HG02885 (cell line): Measurements from ENCODE around the gene PCDHB10.
"Not testable (repeated sequence)": the region's sequence is repeated elsewhere in the genome, so short reads cannot be mapped to it uniquely, and the experiment has no call there.

Source experiments
- ATAC-seq: cut with Tn5 transposase; IDR thresholded peaks from one replicate; pipeline ENCODE4 v1.9.1; 2021; ENCODE audit warnings: mild to moderate bottlenecking; ENCODE audit not compliant: unreplicated experiment, poor library complexity

PCDHB10 gene

DNA sequence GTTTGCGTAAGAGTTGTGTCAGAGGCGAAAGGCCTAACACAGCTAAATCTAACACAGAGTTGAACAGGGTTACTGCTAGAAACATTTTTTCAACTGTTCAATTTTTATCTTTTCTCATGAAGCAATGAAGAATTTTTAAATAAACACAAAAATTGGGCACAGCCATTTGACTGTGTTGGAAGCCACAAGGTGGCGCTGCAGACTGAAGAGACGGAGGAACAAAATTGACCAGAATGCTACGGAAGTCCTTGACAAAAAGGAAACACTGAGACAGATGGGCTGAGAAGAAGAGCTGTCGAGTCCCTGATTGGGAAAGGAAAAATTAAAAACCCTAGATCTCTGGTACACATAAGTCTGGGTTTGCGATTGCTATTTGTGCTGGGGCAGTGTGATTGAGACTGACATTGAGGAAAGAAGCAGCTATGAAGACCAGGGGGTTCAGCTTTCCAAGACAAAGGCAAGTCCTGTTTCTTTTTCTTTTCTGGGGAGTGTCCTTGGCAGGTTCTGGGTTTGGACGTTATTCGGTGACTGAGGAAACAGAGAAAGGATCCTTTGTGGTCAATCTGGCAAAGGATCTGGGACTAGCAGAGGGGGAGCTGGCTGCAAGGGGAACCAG is 5.1 kb upstream of the PCDHB10 start, which contains the start of gene PCDHB9:
TSS of gene PCDHB9 (plus strand) at position 265 of the 616 bp plus-strand sequence. CDS start at position 423, 158 bp downstream.
- no peak for ATAC-seq

DNA sequence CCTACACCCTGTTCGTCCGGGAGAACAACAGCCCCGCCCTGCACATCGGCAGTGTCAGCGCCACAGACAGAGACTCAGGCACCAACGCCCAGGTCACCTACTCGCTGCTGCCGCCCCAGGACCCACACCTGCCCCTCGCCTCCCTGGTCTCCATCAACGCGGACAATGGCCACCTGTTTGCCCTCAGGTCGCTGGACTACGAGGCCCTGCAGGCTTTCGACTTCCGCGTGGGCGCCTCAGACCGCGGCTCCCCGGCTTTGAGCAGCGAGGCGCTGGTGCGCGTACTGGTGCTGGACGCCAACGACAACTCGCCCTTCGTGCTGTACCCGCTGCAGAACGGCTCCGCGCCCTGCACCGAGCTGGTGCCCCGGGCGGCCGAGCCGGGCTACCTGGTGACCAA is 3.5 kb upstream of the PCDHB10 start:
- ATAC-seq = not testable (repeated sequence)

DNA sequence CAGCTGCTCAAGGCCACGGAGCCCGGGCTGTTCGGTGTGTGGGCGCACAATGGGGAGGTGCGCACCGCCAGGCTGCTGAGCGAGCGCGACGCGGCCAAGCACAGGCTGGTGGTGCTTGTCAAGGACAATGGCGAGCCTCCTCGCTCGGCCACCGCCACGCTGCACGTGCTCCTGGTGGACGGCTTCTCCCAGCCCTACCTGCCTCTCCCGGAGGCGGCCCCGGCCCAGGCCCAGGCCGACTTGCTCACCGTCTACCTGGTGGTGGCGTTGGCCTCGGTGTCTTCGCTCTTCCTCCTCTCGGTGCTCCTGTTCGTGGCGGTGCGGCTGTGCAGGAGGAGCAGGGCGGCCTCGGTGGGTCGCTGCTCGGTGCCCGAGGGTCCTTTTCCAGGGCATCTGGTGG is 3.0 kb upstream of the PCDHB10 start:
- not testable (repeated sequence) for ATAC-seq

DNA sequence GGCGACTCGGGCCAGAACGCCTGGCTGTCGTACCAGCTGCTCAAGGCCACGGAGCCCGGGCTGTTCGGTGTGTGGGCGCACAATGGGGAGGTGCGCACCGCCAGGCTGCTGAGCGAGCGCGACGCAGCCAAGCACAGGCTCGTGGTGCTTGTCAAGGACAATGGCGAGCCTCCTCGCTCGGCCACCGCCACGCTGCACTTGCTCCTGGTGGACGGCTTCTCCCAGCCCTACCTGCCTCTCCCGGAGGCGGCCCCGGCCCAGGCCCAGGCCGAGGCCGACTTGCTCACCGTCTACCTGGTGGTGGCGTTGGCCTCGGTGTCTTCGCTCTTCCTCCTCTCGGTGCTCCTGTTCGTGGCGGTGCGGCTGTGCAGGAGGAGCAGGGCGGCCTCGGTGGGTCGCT is 2.2 kb downstream of the PCDHB10 start:
- ATAC-seq = not testable (repeated sequence)

DNA sequence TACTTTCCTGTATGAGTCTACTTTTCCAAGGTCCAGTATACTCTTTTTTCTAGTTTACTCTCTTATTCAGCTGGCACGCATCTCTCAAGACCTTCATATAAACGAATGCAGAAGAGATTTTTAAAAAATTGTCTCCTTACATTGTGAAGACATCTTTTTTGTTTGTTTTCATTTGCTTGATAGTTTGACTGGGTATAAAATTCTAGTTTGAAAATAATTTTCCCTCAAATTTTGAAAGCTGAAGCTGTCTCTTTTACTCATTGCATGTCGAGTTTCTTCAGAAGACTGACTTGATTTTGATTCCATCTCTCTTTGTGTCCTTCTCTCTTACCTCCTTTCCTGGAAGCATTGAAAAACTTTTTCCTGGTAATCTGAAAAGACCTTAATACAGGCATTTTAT is 4.2 kb downstream of the PCDHB10 start:
- no peak for ATAC-seq

DNA sequence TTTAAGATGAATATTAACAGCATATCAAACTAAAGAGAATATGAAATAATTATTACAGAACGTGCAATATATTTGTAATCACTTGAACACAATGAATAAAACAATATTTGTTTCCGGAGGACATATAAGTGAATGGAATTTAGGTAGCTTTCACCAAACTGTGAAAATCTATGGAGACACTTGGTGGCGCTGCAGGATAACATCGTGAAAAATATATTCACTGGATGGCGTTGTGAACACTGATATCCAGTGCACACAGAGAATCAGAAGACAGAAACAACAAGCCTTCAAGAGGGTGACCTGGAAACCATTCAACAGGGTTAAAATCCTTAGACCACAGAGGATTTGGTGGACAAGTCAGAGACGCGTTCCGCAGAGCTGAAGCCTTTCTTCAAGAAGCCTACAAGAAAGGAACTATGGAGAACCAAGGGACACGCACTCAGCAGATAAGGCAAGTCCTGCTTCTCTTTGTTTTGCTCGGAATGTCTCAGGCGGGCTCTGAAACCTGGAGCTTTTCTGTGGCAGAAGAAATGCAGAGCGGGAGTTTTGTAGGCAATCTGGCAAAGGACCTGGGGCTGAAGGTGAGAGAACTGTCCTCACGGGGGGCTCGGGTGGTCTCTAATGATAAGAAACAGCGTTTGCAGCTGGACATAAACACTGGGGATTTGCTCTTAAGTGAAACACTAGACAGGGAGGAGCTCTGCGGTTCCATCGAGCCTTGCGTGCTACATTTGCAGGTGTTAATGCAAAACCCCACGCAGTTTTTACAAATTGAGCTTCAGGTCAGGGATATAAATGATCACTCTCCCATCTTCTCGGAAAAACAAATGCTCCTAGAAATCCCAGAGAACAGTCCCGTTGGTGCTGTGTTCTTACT is 7.4 kb downstream of the PCDHB10 start, which contains the start of gene PCDHB11:
TSS of gene PCDHB11 (plus strand) at position 269 of the 877 bp plus-strand sequence. CDS start at position 417, 148 bp downstream.
- no peak for ATAC-seq

DNA sequence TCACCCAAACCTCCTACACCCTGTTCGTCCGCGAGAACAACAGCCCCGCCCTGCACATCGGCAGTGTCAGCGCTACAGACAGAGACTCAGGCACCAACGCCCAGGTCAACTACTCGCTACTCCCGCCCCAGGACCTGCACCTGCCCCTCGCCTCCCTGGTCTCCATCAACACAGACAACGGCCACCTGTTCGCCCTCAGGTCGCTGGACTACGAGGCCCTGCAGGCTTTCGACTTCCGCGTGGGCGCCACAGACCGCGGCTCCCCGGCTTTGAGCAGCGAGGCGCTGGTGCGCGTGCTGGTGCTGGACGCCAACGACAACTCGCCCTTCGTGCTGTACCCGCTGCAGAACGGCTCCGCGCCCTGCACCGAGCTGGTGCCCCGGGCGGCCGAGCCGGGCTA is 9.0 kb downstream of the PCDHB10 start:
- not testable (repeated sequence) for ATAC-seq

DNA sequence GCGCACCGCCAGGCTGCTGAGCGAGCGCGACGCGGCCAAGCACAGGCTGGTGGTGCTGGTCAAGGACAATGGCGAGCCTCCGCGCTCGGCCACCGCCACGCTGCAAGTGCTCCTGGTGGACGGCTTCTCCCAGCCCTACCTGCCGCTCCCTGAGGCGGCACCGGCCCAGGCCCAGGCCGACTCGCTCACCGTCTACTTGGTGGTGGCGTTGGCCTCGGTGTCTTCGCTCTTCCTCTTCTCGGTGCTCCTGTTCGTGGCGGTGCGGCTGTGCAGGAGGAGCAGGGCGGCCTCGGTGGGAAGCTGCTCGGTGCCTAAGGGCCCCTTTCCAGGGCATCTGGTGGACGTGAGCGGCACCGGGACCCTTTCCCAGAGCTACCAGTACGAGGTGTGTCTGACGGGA is 9.5 kb downstream of the PCDHB10 start:
- ATAC-seq = not testable (repeated sequence)

DNA sequence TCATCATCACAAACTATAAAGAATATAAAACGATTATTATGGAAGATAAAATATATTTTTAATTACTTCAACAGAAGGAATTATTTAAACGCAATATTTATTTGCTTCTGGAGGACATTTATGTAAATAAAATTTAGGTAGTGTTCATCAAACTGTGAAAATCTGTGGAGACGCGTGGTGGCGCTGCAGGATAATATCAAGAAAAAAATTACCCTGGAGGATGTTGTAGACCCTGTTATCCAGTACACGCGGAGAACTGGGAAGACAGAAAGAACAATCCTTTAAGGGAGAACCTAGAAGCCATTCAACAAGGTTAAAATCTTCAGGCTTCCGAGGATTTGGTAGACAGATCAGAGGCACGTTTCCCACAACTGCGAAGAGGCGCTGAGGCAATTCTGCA is 16.3 kb downstream of the PCDHB10 start, which contains the start of gene PCDHB12:
TSS of gene PCDHB12 (plus strand) at position 242 of the 400 bp plus-strand sequence. CDS start 189 bp downstream, outside the sequence.
- ATAC-seq = no peak

DNA sequence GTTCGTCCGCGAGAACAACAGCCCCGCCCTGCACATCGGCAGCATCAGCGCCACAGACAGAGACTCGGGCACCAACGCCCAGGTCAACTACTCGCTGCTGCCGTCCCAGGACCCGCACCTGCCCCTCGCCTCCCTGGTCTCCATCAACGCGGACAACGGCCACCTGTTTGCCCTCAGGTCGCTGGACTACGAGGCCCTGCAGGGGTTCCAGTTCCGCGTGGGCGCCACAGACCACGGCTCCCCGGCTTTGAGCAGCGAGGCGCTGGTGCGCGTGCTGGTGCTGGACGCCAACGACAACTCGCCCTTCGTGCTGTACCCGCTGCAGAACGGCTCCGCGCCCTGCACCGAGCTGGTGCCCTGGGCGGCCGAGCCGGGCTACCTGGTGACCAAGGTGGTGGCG is 18.1 kb downstream of the PCDHB10 start:
- not testable (repeated sequence) for ATAC-seq

DNA sequence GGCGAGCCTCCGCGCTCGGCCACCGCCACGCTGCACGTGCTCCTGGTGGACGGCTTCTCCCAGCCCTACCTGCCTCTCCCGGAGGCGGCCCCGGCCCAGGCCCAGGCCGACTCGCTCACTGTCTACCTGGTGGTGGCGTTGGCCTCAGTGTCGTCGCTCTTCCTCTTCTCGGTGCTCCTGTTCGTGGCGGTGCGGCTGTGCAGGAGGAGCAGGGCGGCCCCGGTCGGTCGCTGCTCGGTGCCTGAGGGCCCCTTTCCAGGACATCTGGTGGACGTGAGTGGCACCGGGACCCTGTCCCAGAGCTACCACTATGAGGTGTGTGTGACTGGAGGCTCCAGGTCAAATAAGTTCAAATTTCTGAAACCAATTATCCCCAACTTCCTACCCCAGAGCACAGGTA is 18.7 kb downstream of the PCDHB10 start:
- not testable (repeated sequence) for ATAC-seq

DNA sequence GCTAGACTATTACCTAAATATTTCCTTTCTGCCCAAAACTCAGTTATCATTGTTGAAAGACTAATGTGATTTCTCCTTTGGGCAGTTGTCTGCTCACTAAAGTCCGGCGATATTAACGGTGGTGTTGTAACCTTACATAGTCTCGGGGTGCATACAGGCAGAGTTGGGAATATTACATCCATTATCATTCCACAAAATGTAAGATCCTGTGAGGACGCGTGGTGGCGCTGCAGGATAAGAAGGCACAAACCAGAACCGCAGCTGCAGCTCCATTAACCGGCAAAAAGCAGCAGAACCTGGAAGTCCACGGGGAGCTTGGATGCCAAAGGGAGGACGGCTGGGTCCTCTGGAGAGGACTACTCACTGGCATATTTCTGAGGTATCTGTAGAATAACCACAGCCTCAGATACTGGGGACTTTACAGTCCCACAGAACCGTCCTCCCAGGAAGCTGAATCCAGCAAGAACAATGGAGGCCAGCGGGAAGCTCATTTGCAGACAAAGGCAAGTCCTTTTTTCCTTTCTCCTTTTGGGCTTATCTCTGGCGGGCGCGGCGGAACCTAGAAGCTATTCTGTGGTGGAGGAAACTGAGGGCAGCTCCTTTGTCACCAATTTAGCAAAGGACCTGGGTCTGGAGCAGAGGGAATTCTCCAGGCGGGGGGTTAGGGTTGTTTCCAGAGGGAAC is 21.6 kb downstream of the PCDHB10 start, which contains the start of gene PCDHB13:
TSS of gene PCDHB13 (plus strand) at position 264 of the 684 bp plus-strand sequence. CDS start at position 469, 205 bp downstream.
- ATAC-seq = not testable (repeated sequence)

DNA sequence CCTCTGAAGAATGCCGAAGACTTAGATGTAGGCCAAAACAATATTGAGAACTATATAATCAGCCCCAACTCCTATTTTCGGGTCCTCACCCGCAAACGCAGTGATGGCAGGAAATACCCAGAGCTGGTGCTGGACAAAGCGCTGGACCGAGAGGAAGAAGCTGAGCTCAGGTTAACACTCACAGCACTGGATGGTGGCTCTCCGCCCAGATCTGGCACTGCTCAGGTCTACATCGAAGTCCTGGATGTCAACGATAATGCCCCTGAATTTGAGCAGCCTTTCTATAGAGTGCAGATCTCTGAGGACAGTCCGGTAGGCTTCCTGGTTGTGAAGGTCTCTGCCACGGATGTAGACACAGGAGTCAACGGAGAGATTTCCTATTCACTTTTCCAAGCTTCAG is 22.4 kb downstream of the PCDHB10 start:
- not testable (repeated sequence) for ATAC-seq

DNA sequence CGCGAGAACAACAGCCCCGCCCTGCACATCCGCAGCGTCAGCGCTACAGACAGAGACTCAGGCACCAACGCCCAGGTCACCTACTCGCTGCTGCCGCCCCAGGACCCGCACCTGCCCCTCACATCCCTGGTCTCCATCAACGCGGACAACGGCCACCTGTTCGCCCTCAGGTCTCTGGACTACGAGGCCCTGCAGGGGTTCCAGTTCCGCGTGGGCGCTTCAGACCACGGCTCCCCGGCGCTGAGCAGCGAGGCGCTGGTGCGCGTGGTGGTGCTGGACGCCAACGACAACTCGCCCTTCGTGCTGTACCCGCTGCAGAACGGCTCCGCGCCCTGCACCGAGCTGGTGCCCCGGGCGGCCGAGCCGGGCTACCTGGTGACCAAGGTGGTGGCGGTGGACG is 23.4 kb downstream of the PCDHB10 start:
- not testable (repeated sequence) for ATAC-seq

DNA sequence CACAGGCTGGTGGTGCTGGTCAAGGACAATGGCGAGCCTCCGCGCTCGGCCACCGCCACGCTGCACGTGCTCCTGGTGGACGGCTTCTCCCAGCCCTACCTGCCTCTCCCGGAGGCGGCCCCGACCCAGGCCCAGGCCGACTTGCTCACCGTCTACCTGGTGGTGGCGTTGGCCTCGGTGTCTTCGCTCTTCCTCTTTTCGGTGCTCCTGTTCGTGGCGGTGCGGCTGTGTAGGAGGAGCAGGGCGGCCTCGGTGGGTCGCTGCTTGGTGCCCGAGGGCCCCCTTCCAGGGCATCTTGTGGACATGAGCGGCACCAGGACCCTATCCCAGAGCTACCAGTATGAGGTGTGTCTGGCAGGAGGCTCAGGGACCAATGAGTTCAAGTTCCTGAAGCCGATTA is 23.9 kb downstream of the PCDHB10 start:
- ATAC-seq = not testable (repeated sequence)

DNA sequence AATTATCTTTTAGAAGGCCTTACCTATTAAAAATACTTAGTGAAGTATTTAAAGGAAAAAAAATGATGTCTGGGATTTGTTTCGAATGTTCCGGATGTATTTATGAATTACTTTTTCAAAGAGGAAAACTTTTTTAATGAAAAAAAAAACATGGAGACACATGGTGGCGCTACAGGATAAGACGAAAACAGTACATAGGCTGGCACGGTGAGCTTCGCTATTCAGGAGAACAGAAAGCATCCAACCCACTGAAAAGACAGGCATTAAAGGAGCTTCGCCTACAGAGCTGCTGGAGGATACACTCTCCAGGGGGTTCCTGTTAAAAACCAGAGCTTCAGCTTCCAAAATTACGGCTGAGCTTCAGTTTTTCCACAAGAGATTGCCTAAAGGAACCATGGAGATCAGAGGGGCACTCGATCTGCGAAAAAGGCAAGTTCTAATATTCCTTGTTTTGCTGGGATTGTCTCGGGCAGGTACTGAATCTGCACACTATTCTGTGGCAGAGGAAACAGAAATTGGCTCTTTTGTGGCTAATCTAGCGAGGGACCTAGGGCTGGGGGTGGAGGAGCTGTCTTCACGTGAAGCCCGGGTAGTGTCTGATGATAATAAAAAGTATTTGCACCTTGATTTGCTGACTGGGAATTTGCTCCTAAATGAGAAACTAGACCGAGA is 31.1 kb downstream of the PCDHB10 start, which contains the start of gene PCDHB14:
TSS of gene PCDHB14 (plus strand) at position 232 of the 672 bp plus-strand sequence. CDS start at position 395, 163 bp downstream.
- no peak for ATAC-seq

DNA sequence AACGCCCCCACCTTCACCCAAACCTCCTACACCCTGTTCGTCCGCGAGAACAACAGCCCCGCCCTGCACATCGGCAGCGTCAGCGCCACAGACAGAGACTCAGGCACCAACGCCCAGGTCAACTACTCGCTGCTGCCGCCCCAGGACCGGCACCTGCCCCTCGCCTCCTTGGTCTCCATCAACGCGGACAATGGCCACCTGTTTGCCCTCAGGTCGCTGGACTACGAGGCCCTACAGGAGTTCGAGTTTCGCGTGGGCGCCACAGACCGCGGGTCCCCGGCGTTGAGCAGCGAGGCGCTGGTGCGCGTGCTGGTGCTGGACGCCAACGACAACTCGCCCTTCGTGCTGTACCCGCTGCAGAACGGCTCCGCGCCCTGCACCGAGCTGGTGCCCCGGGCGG is 32.7 kb downstream of the PCDHB10 start:
- not testable (repeated sequence) for ATAC-seq

DNA sequence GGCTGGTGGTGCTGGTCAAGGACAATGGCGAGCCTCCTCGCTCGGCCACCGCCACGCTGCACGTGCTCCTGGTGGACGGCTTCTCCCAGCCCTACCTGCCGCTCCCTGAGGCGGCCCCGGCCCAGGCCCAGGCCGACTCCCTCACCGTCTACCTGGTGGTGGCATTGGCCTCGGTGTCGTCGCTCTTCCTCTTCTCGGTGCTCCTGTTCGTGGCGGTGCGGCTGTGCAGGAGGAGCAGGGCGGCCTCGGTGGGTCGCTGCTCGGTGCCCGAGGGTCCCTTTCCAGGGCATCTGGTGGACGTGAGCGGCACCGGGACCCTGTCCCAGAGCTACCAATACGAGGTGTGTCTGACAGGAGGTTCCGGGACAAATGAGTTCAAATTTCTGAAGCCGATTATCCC is 33.3 kb downstream of the PCDHB10 start:
- ATAC-seq = not testable (repeated sequence)

DNA sequence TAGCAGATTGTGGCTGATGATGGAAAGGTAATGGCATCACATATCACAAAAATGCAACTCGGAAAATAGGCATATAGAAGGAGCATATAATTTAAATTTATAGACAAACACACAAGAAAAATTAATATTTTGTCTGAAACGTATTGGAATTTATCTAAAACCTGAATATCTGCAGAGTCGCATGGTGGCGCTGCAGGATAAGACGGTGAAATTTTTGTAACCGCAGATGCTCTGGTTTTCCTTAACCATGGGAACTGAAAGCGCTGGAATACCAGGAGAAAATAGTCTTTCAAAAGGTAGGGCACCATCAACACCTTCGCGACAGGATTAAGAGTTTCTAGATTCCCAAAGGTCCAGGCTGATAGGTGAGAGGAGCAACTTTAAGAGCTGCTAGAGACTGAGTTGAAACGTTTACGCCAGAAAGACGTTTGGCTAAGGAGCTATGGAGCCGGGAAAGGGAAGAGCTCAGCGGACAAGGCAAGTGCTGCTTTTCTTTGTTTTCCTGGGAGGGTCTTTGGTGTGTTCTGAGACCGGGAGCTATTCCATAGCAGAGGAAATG is 42.0 kb downstream of the PCDHB10 start:
- ATAC-seq = no peak
